IMR-90 (cell line): ENCODE results near the gene APAF1. TPM values are rescaled to one million over a fixed set of nuclear protein-coding genes. Genes with fewer than 3 reads are reported as not detected.

Experiments used
- ATAC-seq: fragments of 200-7000 bp; cut with Tn5 transposase; 2 replicates; pipeline ENCODE4 v1.9.1; 2020; ENCODE audit warnings: low read depth, mild to moderate bottlenecking, moderate library complexity
- Bru-seq: library from RNA; stranded (reverse); fragments of 400-500 nt; gene quantifications from one replicate; lab custom pipeline; 2021; lab: Mats Ljungman, UMichigan
- BruChase-seq, 2 experiments: library from RNA; stranded (reverse); fragments of 400-500 nt; gene quantifications; one replicate each; lab custom pipeline; 2021; lab: Mats Ljungman, UMichigan
- BruUV-seq: library from RNA; stranded (reverse); fragments of 400-500 nt; replicated peaks from 2 replicates; lab custom pipeline; 2021; lab: Mats Ljungman, UMichigan
- CTCF ChIA-PET: fragments of 300-600 bp; formaldehyde crosslinking; extraction: SDS; loops from one replicate; lab custom pipeline; 2021; ENCODE audit warnings: antibody characterized with exemption; lab: Yijun Ruan, JAX
- POLR2A ChIA-PET: fragments of 300-600 bp; sonication (Branson Sonifier 250); formaldehyde crosslinking; loops from one replicate; lab custom pipeline; 2022; ENCODE audit warnings: antibody characterized with exemption; ENCODE audit not compliant: unreplicated experiment; lab: Charles Lee
- DNase-seq: peaks from one replicate; pipeline ENCODE4 v3.0.0; 2013
- H2AFZ ChIP-seq: replicated peaks from 2 replicates; pipeline ENCODE3; 2013; ENCODE audit warnings: low read length, mild to moderate bottlenecking; ENCODE audit not compliant: poor library complexity
- H2AK5ac ChIP-seq: 2 replicates; pipeline ENCODE4 v1.6.1; 2013; ENCODE audit warnings: low read depth, low read length, inconsistent platforms
- H2AK9ac ChIP-seq: replicated peaks from 2 replicates; pipeline ENCODE3; 2013; ENCODE audit warnings: mild to moderate bottlenecking, low read depth, low read length, moderate library complexity; ENCODE audit not compliant: poor library complexity
- H2BK120ac ChIP-seq: 2 replicates; pipeline ENCODE4 v1.6.1; 2013; ENCODE audit warnings: low read depth, low read length, inconsistent platforms
- H2BK15ac ChIP-seq: 3 replicates; pipeline ENCODE4 v1.6.1; 2013; ENCODE audit warnings: low read depth, low read length, inconsistent platforms
- H2BK20ac ChIP-seq: 2 replicates; pipeline ENCODE4 v1.6.1; 2013; ENCODE audit warnings: low read depth, mild to moderate bottlenecking, inconsistent platforms, low read length, moderate library complexity
- H2BK5ac ChIP-seq: 2 replicates; pipeline ENCODE4 v1.6.1; 2013; ENCODE audit warnings: mild to moderate bottlenecking, low read depth, low read length, inconsistent platforms; ENCODE audit not compliant: poor library complexity, severe bottlenecking
- H3K14ac ChIP-seq: replicated peaks from 2 replicates; pipeline ENCODE4 v1.6.1; 2013; ENCODE audit warnings: low read depth, low read length, inconsistent platforms
- H3K18ac ChIP-seq: 2 replicates; pipeline ENCODE4 v1.6.1; 2013; ENCODE audit warnings: low read depth, low read length, control low read depth
- H3K23ac ChIP-seq: 2 replicates; pipeline ENCODE4 v1.6.1; 2013; ENCODE audit warnings: low read depth, low read length, inconsistent platforms
- H3K27ac ChIP-seq: 2 replicates; pipeline ENCODE4 v1.5.1; 2013; ENCODE audit warnings: mild to moderate bottlenecking, control low read depth, low read length; ENCODE audit not compliant: insufficient read depth
- H3K27me3 ChIP-seq: 2 replicates; pipeline ENCODE4 v1.6.1; 2013; ENCODE audit warnings: low read length; ENCODE audit not compliant: control insufficient read depth, insufficient read depth
- H3K36me3 ChIP-seq: 2 replicates; pipeline ENCODE4 v1.6.1; 2013; ENCODE audit warnings: low read length, mixed read lengths; ENCODE audit not compliant: control insufficient read depth, insufficient read depth
- H3K4ac ChIP-seq: 2 replicates; pipeline ENCODE4 v1.6.1; 2013; ENCODE audit warnings: low read depth, low read length, inconsistent platforms
- H3K4me1 ChIP-seq: 2 replicates; pipeline ENCODE4 v1.6.1; 2013; ENCODE audit warnings: low read length, mixed read lengths; ENCODE audit not compliant: control insufficient read depth, insufficient read depth
- H3K4me2 ChIP-seq: 2 replicates; pipeline ENCODE4 v1.6.1; 2013; ENCODE audit warnings: low read depth, mild to moderate bottlenecking, control low read depth, low read length, moderate library complexity
- H3K4me3 ChIP-seq: 2 replicates; pipeline ENCODE4 v1.5.1; 2013; ENCODE audit warnings: low read depth, mild to moderate bottlenecking, control low read depth, low read length, moderate library complexity; ENCODE audit not compliant: insufficient read depth
- H3K56ac ChIP-seq: 2 replicates; pipeline ENCODE4 v1.6.1; 2013; ENCODE audit warnings: low read length, inconsistent platforms; ENCODE audit not compliant: insufficient read depth; ENCODE audit errors: extremely low read depth
- H3K79me1 ChIP-seq, 2 experiments: 2 replicates each; pipeline ENCODE4 v1.6.1; 2013; ENCODE audit warnings: low read length in 2 of 2, inconsistent platforms in 1 of 2, low read depth in 1 of 2
- H3K9ac ChIP-seq: 2 replicates; pipeline ENCODE4 v1.6.1; 2013; ENCODE audit warnings: low read depth, low read length, control low read depth
- H3K9me1 ChIP-seq: 2 replicates; pipeline ENCODE4 v1.6.1; 2013; ENCODE audit warnings: low read length, inconsistent platforms; ENCODE audit not compliant: insufficient read depth
- H3K9me3 ChIP-seq: 2 replicates; pipeline ENCODE4 v1.6.1; 2013; ENCODE audit warnings: low read length; ENCODE audit not compliant: control insufficient read depth, insufficient read depth
- H4K20me1 ChIP-seq: 2 replicates; pipeline ENCODE4 v1.6.1; 2013; ENCODE audit warnings: low read length, inconsistent platforms; ENCODE audit not compliant: insufficient read depth
- H4K5ac ChIP-seq: 2 replicates; pipeline ENCODE4 v1.6.1; 2013; ENCODE audit warnings: mild to moderate bottlenecking, low read depth, low read length, control low read depth
- H4K8ac ChIP-seq, 2 experiments: 2 replicates each; pipeline ENCODE4 v1.6.1; 2013; ENCODE audit warnings: low read depth in 2 of 2, low read length in 2 of 2, control low read depth in 1 of 2, inconsistent platforms in 1 of 2
- H4K91ac ChIP-seq: 2 replicates; pipeline ENCODE4 v1.6.1; 2013; ENCODE audit warnings: low read depth, low read length, inconsistent platforms; ENCODE audit not compliant: insufficient read depth
- CEBPB ChIP-seq: IDR thresholded peaks from 2 replicates; pipeline ENCODE4 v1.6.1; 2012; ENCODE audit warnings: low read depth, low read length, improper control_type of control experiment
- CHD1 ChIP-seq: IDR thresholded peaks from 2 replicates; pipeline ENCODE4 v1.6.1; 2012; ENCODE audit warnings: low read depth, low read length, improper control_type of control experiment
- MAZ ChIP-seq: IDR thresholded peaks from 2 replicates; pipeline ENCODE4 v1.6.1; 2012; ENCODE audit warnings: low read depth, mild to moderate bottlenecking, low read length, improper control_type of control experiment, moderate library complexity, borderline replicate concordance
- MXI1 ChIP-seq: IDR thresholded peaks from 2 replicates; pipeline ENCODE4 v1.6.1; 2012; ENCODE audit warnings: low read depth, mild to moderate bottlenecking, low read length, moderate library complexity, borderline replicate concordance
- NFE2L2 ChIP-seq: fragments of 150-350 bp; IDR thresholded peaks from 2 replicates; pipeline ENCODE4 v1.6.1; 2016; ENCODE audit warnings: low read depth, mild to moderate bottlenecking, low read length
- RFX5 ChIP-seq: IDR thresholded peaks from 2 replicates; pipeline ENCODE4 v1.8.0; 2012; ENCODE audit warnings: low read depth, mild to moderate bottlenecking, low read length, moderate library complexity
- SMC3 ChIP-seq: fragments of 150-350 bp; IDR thresholded peaks from 2 replicates; pipeline ENCODE4 v1.6.1; 2016; ENCODE audit warnings: low read depth, mild to moderate bottlenecking, antibody characterized with exemption, low read length, moderate library complexity
- WGBS, 2 experiments: methylation state at CpG; one replicate each; pipeline versions ENCODE4 v1.1.5 to v1.1.7; 2013; ENCODE audit warnings: missing lambda C conversion rate in 2 of 2; ENCODE audit not compliant: insufficient read length in 1 of 2; ENCODE audit errors: extremely low coverage in 2 of 2; 5-methylcytosine and 5-hydroxymethylcytosine counted together
- dilution Hi-C: fragments of 300-500 bp; cut with HindIII; formaldehyde crosslinking; loops from one replicate; pipeline ENCODE4 v1.14.3; 2018; ENCODE audit warnings: low sequenced_read_pairs; ENCODE audit not compliant: unreplicated experiment
- in situ Hi-C: fragments of 300-500 bp; cut with MboI; formaldehyde crosslinking; loops from 3 replicates; pipeline ENCODE4 v1.14.3; 2019; ENCODE audit warnings: low sequenced_read_pairs, inconsistent platforms, mixed read lengths
- intact Hi-C: fragments of 100-400 bp; cut with micrococcal nuclease; formaldehyde crosslinking; loops from 2 replicates; pipeline ENCODE4 v1.10.0; 2022
- long read RNA-seq: library from polyadenylated mRNA; unstranded; transcript quantifications from one replicate; pipeline ENCODE4 v2.0.0, GENCODE V29; 2021; ENCODE audit not compliant: unreplicated experiment
- polyA plus RNA-seq, 3 experiments: library from polyadenylated mRNA; depleted of rRNA; stranded (reverse); fragments of >200 nt; gene quantifications; 2 replicates each; pipeline ENCODE4 v1.2.3, GENCODE V29; 2012; ENCODE audit warnings: low replicate concordance in 1 of 3
- total RNA-seq: library from RNA; depleted of rRNA; stranded (reverse); fragments of >200 nt; gene quantifications from 2 replicates; pipeline ENCODE4 v1.2.3, GENCODE V29; 2012; rRNA removed
- TF ChIP-seq, protein P1 (sequence below): conservative IDR thresholded peaks from 2 replicates; pipeline ENCODE4 v1.5.1; 2012; ENCODE audit warnings: mild to moderate bottlenecking, low read depth, low read length, improper control_type of control experiment

The APAF1 gene, protein sequence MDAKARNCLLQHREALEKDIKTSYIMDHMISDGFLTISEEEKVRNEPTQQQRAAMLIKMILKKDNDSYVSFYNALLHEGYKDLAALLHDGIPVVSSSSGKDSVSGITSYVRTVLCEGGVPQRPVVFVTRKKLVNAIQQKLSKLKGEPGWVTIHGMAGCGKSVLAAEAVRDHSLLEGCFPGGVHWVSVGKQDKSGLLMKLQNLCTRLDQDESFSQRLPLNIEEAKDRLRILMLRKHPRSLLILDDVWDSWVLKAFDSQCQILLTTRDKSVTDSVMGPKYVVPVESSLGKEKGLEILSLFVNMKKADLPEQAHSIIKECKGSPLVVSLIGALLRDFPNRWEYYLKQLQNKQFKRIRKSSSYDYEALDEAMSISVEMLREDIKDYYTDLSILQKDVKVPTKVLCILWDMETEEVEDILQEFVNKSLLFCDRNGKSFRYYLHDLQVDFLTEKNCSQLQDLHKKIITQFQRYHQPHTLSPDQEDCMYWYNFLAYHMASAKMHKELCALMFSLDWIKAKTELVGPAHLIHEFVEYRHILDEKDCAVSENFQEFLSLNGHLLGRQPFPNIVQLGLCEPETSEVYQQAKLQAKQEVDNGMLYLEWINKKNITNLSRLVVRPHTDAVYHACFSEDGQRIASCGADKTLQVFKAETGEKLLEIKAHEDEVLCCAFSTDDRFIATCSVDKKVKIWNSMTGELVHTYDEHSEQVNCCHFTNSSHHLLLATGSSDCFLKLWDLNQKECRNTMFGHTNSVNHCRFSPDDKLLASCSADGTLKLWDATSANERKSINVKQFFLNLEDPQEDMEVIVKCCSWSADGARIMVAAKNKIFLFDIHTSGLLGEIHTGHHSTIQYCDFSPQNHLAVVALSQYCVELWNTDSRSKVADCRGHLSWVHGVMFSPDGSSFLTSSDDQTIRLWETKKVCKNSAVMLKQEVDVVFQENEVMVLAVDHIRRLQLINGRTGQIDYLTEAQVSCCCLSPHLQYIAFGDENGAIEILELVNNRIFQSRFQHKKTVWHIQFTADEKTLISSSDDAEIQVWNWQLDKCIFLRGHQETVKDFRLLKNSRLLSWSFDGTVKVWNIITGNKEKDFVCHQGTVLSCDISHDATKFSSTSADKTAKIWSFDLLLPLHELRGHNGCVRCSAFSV (N-terminal part only)
- 32.8 and 42.2 TPM in 2 replicates for total RNA-seq
- polyA plus RNA-seq (2012; rRNA removed), result 8.3 and 10.9 TPM in 2 replicates
- polyA plus RNA-seq (2012; cell fraction: cytosol; rRNA removed), result 3.7 and 4.3 TPM in 2 replicates
- polyA plus RNA-seq (2012; cell fraction: nucleus; rRNA removed; ENCODE audit: low replicate concordance), result 7.7 and 14.3 TPM in 2 replicates
- percentile 77 among the genes with signal in this experiment for Bru-seq, nascent RNA
- BruChase-seq, experiment 1, labeled RNA remaining after a 6-hour chase, result percentile 75 among the genes with signal in this experiment
- percentile 84 among the genes with signal in this experiment for BruChase-seq, experiment 2, labeled RNA remaining after a 2-hour chase
- long read RNA-seq, full-length matches to known transcripts, result 1 of 21 reads
- long read RNA-seq, partial matches to known transcripts, result 17 of 21 reads
- long read RNA-seq, other reads (novel, unspliced or antisense), result 3 of 21 reads

DNA sequence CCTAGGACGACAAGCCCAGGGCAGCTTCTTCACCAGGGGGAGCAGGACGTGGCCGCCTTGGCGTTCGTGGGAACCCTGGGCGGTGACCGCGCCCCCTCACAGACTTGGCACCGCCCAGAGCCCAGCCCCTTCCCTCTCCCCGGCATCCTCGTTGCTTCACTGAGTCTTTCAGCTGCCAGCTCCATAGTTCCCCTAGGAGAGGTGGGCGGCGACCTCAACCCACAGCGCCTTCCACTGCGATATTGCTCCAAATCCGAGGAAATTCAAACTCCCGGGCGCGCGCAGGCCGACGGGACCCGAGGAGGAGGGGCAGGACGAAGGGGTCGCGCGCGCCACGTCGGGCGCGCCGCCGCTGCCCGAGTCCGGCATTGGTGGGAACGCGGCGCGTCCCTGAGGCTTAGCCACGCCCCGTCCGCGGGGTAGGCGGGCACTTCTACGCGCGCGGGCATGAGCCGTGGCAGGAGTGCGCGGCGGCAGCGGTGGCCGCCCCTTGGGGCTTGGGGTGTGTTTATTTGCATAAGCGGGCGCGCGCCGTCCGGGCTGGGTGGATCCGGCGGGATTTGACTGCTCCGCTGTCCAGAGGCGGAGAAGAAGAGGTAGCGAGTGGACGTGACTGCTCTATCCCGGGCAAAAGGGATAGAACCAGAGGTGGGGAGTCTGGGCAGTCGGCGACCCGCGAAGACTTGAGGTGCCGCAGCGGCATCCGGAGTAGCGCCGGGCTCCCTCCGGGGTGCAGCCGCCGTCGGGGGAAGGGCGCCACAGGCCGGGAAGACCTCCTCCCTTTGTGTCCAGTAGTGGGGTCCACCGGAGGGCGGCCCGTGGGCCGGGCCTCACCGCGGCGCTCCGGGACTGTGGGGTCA, at the start of gene APAF1, which contains the start of gene IKBIP:
Gene APAF1 (plus strand): TSS at position 579 of the 860 bp plus-strand sequence. CDS start 3,070 bp downstream, outside the sequence.
Gene IKBIP (minus strand): TSS at position 77 of the 860 bp plus-strand sequence. CDS start 87 bp downstream, outside the sequence.
- Histone ChIP-seq H3K4me1 (no peaks in the 10 kb centered on the region; the same call in 1 of the 2 replicates), H4K8ac (peak within 1 kb of the TSS; percentile 63 to 82), H3K9ac (peak within 1 kb of the TSS; percentile 94), H3K27ac (peak within 1 kb of the TSS; percentile 69), H3K18ac (peak within 1 kb of the TSS; percentile 33), H3K4ac (peak within 1 kb of the TSS; percentile 92), H3K23ac (peak within 1 kb of the TSS; percentile 85), H3K9me3 (no peaks in the 10 kb centered on the region), H3K9me1 (no peaks in the 10 kb centered on the region), H4K5ac (peak within 1 kb of the TSS; percentile 54; the same call in 1 of the 2 replicates), H3K36me3 (peaks cover 5% of the 10 kb centered on the region), H3K56ac (peak within 1 kb of the TSS; percentile 94), H2BK120ac (peak within 1 kb of the TSS; percentile 90), H3K79me1 (peaks cover 0 to 8% of the 10 kb centered on the region in 2 experiments; a peak in 2 of 4 replicates), H3K4me3 (peak within 1 kb of the TSS; percentile 67), H3K4me2 (peak within 1 kb of the TSS; percentile 88), H2AK5ac (peak within 1 kb of the TSS; percentile 57), H2BK5ac (peak within 1 kb of the TSS; percentile 79), H3K27me3 (no peaks in the 10 kb centered on the region), H4K91ac (peak within 1 kb of the TSS; percentile 92), H2BK15ac (peak within 1 kb of the TSS; percentile 23; the same call in 2 of the 3 replicates), H2AFZ (peak within 1 kb of the TSS; percentile 99), H3K14ac (peak within 1 kb of the TSS; percentile 89), H2AK9ac (peak within 1 kb of the TSS; percentile 98), H2BK20ac (no peak within 1 kb of the TSS), H4K20me1 (0 out of 2 replicates have a peak, but pooled peaks cover 3% of the 10 kb centered on the region)
- dilution Hi-C loops, result no loop called here
- BruUV-seq, result no TSS peak
- ChIA-PET POLR2A (no interaction called here), CTCF (interaction anchor here (0.8 kb wide), 1 partner anchor 79 kb away, joined by 3 read pairs; no protein-coding TSS in a partner anchor)
- DNase-seq (peak; percentile 94), ATAC-seq (peak; percentile 96)
- intact Hi-C loops, result loop anchor here (1.0 to 10.0 kb wide), 3 partner anchors 52 to 228 kb away; partner anchors contain the start of genes SLC25A3 and TMPO
- WGBS, 2 experiments, result 1% methylated on average over 50 of the region's 91 CpGs; no CpG with 5 or more reads in 1 of the 2 experiments
- in situ Hi-C loops, result no loop called here
- TF ChIP-seq RFX5 (no peak), CHD1 (no peak), MAZ (peak; percentile 31; the same call in 1 of the 2 replicates), NFE2L2 (no peak), CEBPB (peak; percentile 74), MXI1 (peak; percentile 75), SMC3 (no peak)
- TF ChIP-seq, protein P1, sequence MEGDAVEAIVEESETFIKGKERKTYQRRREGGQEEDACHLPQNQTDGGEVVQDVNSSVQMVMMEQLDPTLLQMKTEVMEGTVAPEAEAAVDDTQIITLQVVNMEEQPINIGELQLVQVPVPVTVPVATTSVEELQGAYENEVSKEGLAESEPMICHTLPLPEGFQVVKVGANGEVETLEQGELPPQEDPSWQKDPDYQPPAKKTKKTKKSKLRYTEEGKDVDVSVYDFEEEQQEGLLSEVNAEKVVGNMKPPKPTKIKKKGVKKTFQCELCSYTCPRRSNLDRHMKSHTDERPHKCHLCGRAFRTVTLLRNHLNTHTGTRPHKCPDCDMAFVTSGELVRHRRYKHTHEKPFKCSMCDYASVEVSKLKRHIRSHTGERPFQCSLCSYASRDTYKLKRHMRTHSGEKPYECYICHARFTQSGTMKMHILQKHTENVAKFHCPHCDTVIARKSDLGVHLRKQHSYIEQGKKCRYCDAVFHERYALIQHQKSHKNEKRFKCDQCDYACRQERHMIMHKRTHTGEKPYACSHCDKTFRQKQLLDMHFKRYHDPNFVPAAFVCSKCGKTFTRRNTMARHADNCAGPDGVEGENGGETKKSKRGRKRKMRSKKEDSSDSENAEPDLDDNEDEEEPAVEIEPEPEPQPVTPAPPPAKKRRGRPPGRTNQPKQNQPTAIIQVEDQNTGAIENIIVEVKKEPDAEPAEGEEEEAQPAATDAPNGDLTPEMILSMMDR, result no peak
